ENCODE measurements around the gene BMP6.

DNA sequence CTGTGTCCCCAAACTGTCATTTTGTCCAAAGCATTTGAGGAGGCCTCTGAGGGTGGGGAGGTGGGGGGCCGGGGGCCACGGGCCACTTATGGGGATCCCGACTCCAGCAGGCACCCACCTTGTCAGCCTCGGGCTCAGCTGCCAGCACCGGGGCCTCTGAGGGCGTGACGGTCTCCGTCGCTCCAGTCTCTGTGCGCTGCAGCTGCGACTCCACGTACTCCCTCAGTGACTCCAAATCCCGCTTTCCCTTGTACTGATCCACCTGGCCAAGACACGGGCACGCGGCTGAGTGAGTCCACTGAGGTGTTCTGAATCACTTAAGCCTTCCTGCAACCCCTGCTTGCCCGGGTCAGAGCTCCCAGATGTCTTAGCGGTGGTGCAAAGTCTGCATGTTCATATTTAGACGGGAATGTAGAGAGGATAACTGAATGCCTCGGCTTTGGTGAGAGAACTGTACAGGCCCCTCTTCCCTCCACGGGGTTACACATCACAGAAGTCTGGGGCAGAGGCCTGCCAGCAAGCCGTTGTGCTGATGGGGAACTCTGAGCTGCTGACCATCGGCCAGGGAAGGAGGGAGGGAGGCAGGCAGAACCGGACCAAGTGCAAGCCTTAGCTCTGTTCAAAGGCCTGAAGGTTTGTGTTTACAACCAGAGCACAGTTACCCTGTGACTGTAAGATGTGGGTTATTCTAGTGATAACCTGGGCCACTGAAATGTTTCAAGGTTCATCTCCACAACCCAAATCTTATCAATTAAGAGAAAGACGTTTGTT, 162.9 kb downstream of the BMP6 start:
- no peak for TF ChIP-seq NFYA (IDR thresholded peaks at IDR 0.05; ENCODE audit: borderline replicate concordance, low read depth, low read length)
- no peak for TF ChIP-seq MXI1 (IDR thresholded peaks at IDR 0.05; ENCODE audit: low read depth, low read length)
- no peak for TF ChIP-seq FOXK2 (IDR thresholded peaks at IDR 0.05)
